SU-DHL-6 (cell line): Measurements from ENCODE around the gene CCR2.

ENCODE experiments used
- H2AFZ ChIP-seq: fragments of 200-600 bp; sonication (generic); 2 replicates; pipeline ENCODE4 v1.6.1; 2014; ENCODE audit warnings: low read depth, mild to moderate bottlenecking, moderate library complexity, mixed read lengths, antibody characterized with exemption, low read length; ENCODE audit not compliant: severe bottlenecking
- H3F3A ChIP-seq: fragments of 200-600 bp; shearing (Covaris generic); 2 replicates; pipeline ENCODE4 v1.6.0; 2016; ENCODE audit warnings: antibody characterized with exemption, mild to moderate bottlenecking; ENCODE audit not compliant: insufficient read depth
- H3K27ac ChIP-seq: fragments of 200-600 bp; sonication (generic); 2 replicates; pipeline ENCODE4 v1.5.1; 2016; ENCODE audit warnings: low read depth, mild to moderate bottlenecking, low read length, moderate library complexity, mixed read lengths
- H3K27me3 ChIP-seq: fragments of 200-600 bp; sonication (generic), shearing (Covaris generic); 2 replicates; pipeline ENCODE4 v1.6.0; 2014; ENCODE audit warnings: mild to moderate bottlenecking, low read length
- H3K36me3 ChIP-seq: fragments of 200-600 bp; sonication (generic); 2 replicates; pipeline ENCODE4 v1.6.1; 2014; ENCODE audit warnings: mild to moderate bottlenecking, low read length, mixed read lengths
- H3K4me2 ChIP-seq: fragments of 300-600, 200-600 bp; shearing (Covaris generic), sonication (generic); 2 replicates; pipeline ENCODE4 v1.6.0; 2014; ENCODE audit warnings: low read length, low read depth, mild to moderate bottlenecking; ENCODE audit not compliant: poor library complexity, severe bottlenecking
- H3K4me3 ChIP-seq: fragments of 200-600 bp; sonication (generic); 2 replicates; pipeline ENCODE4 v1.5.1; 2014; ENCODE audit warnings: antibody characterized with exemption, low read length, mild to moderate bottlenecking, mixed read lengths; ENCODE audit not compliant: insufficient read depth, poor library complexity, severe bottlenecking
- H3K79me2 ChIP-seq: fragments of 200-600 bp; sonication (generic); 2 replicates; pipeline ENCODE4 v1.6.1; 2014; ENCODE audit warnings: mild to moderate bottlenecking, low read length, moderate library complexity; ENCODE audit not compliant: insufficient read depth
- H3K9ac ChIP-seq: fragments of 200-600 bp; sonication (generic); 2 replicates; pipeline ENCODE4 v1.7.0; 2014; ENCODE audit warnings: mild to moderate bottlenecking, low read length
- H3K9me2 ChIP-seq: fragments of 200-600 bp; sonication (generic); replicated peaks from 2 replicates; pipeline ENCODE4 v1.6.1; 2014; ENCODE audit warnings: low read length; ENCODE audit not compliant: insufficient read depth
- H3K9me3 ChIP-seq: fragments of 200-600 bp; sonication (generic); 2 replicates; pipeline ENCODE4 v1.6.1; 2014; ENCODE audit warnings: low read length, mixed read lengths; ENCODE audit not compliant: insufficient read depth
- H4K20me1 ChIP-seq: fragments of 200-600 bp; sonication (generic); 2 replicates; pipeline ENCODE4 v1.6.1; 2014; ENCODE audit warnings: low read depth, mild to moderate bottlenecking, antibody characterized with exemption, low read length, moderate library complexity, mixed read lengths
- EZH2phosphoT487 ChIP-seq: fragments of 200-600 bp; sonication (generic), shearing (Covaris generic); conservative IDR thresholded peaks from 2 replicates; pipeline ENCODE4 v1.6.1; 2018; ENCODE audit warnings: mild to moderate bottlenecking, antibody characterized with exemption, low read length, moderate library complexity, mixed read lengths
- TF ChIP-seq, protein P1 (sequence below): fragments of 200-600 bp; sonication (generic); IDR thresholded peaks from one replicate; pipeline ENCODE4 v1.5.1; 2017; ENCODE audit warnings: antibody characterized with exemption, mild to moderate bottlenecking, low read length, moderate library complexity; ENCODE audit not compliant: insufficient read depth, poor library complexity, severe bottlenecking

CCR2 gene

DNA sequence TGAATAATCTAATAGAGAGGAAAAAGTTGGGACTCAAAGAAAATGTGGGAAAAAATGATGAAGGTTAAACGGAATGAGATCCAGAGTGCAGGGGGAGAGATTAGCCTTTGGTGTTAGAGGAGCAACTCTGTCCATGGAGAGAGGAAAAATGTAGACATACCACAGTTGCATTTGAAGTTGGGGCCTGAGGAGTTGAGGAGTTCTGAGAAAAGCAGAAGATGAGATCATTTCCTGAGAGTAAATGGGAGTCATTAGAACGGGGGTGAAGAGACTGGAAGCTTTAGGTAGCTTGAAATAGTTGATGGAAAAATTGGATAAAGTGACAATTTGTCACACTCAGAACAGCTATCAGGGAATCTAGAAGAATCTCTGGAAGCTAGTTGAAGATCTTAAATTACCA is 45.6 kb downstream of the CCR2 start:
- Histone ChIP-seq H3K27ac (no peak overlapping the region), H3K9me2 (no peaks in the 10 kb centered on the region), H3K36me3 (no peaks in the 10 kb centered on the region), H3K9ac (no peak overlapping the region), H3K4me3 (no peak overlapping the region), H3F3A (no peaks in the 10 kb centered on the region), H3K79me2 (no peaks in the 10 kb centered on the region), H2AFZ (no peak overlapping the region), H4K20me1 (no peaks in the 10 kb centered on the region), H3K4me2 (no peak overlapping the region), H3K9me3 (no peaks in the 10 kb centered on the region), H3K27me3 (no peaks in the 10 kb centered on the region)
- TF ChIP-seq, protein P1, sequence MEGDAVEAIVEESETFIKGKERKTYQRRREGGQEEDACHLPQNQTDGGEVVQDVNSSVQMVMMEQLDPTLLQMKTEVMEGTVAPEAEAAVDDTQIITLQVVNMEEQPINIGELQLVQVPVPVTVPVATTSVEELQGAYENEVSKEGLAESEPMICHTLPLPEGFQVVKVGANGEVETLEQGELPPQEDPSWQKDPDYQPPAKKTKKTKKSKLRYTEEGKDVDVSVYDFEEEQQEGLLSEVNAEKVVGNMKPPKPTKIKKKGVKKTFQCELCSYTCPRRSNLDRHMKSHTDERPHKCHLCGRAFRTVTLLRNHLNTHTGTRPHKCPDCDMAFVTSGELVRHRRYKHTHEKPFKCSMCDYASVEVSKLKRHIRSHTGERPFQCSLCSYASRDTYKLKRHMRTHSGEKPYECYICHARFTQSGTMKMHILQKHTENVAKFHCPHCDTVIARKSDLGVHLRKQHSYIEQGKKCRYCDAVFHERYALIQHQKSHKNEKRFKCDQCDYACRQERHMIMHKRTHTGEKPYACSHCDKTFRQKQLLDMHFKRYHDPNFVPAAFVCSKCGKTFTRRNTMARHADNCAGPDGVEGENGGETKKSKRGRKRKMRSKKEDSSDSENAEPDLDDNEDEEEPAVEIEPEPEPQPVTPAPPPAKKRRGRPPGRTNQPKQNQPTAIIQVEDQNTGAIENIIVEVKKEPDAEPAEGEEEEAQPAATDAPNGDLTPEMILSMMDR = no peak
- TF ChIP-seq EZH2phosphoT487 = no peak

DNA sequence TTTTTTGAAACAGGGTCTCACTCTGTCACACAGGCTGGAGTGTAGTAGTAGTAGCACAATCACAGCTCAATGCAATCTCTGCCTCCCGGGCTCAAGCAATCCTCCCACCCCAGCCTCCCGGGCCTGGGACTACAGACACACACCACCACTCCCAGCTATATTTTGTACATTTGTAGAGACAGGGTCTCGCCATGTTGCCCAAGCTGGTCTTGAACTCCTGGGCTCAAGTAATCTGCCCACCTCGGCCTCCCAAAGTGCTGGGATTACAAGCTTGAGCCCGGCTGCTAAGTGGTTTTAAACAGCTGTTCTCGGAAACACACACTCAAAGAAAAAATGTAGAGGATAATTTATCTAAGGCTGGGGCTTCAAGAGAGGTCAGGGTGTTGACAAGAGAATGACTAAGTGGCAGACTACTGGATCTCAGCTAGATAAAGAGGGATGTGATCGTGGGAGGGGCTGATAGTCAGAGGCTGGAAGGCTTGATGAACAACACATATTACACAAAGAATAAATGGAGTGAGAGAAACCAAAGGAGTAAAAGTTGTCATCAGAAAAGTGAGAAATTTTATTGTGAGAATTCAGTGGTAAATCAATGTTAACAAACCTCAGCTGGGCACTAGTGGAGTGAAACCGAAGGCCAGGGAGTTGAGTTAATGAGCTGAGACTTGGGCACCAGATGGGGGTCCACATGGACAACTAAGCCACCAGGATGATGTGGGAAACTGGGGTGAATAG is 46.3 kb downstream of the CCR2 start:
- no peaks in the 10 kb centered on the region for H3K79me2 ChIP-seq
- TF ChIP-seq EZH2phosphoT487 = no peak
- TF ChIP-seq, protein P1 = no peak
- H3K27me3 ChIP-seq = no peaks in the 10 kb centered on the region
- H2AFZ ChIP-seq = no peak overlapping the region
- H3K27ac ChIP-seq = no peak overlapping the region
- no peaks in the 10 kb centered on the region for H4K20me1 ChIP-seq
- no peaks in the 10 kb centered on the region for H3K9me3 ChIP-seq
- H3K4me2 ChIP-seq = no peak overlapping the region
- H3K9me2 ChIP-seq = no peaks in the 10 kb centered on the region
- no peaks in the 10 kb centered on the region for H3F3A ChIP-seq
- H3K9ac ChIP-seq = no peak overlapping the region
- H3K36me3 ChIP-seq = no peaks in the 10 kb centered on the region
- H3K4me3 ChIP-seq = no peak overlapping the region

DNA sequence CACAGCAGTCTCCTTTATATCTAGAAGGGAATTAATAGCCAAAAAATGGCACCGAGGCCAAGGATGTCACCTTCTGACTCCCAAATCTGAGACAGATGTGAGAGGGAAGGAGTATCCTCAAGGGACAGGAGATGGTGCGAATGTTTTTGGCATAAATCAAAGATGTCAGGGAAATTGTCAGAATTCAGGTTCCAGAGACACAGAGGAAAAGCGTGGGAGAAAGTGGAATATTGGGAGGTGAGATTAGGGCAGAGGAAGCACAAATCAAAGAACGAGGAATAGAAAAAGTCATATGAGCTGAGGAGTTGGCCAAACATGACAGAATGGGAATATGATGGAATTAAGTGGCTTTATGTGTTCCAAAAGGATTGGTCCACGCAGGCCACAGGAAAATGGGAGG is 46.9 kb downstream of the CCR2 start:
- no peak overlapping the region for H3K4me2 ChIP-seq
- H3K27me3 ChIP-seq = no peaks in the 10 kb centered on the region
- no peak for TF ChIP-seq EZH2phosphoT487
- TF ChIP-seq, protein P1 = no peak

More for the DNA sequence above, 46.9 kb downstream of the CCR2 start:
- no peak overlapping the region for H3K4me3 ChIP-seq
- no peaks in the 10 kb centered on the region for H3K79me2 ChIP-seq
- H2AFZ ChIP-seq = no peak overlapping the region
- H3K9ac ChIP-seq = no peak overlapping the region
- no peak overlapping the region for H3K27ac ChIP-seq
- no peaks in the 10 kb centered on the region for H3K9me3 ChIP-seq
- no peaks in the 10 kb centered on the region for H3K9me2 ChIP-seq
- H3K36me3 ChIP-seq = no peaks in the 10 kb centered on the region
- no peaks in the 10 kb centered on the region for H4K20me1 ChIP-seq
- H3F3A ChIP-seq = no peaks in the 10 kb centered on the region
